ENCODE results near the gene SELENOO.

The SELENOO gene

GRCh38 chr22:50260801-50261614 is 60.2 kb downstream of the SELENOO start:
- Histone ChIP-seq H3K9me3 (ENCODE audit: control insufficient read depth, low read depth, low read length) (no peaks in the 10 kb centered on the region), H3K27ac (ENCODE audit: low read length) (no peak overlapping the region), H3K4me1 (ENCODE audit: control insufficient read depth, low read depth, low read length) (no peaks in the 10 kb centered on the region), H3K36me3 (ENCODE audit: control insufficient read depth, low read depth, low read length) (no peaks in the 10 kb centered on the region), H3K27me3 (ENCODE audit: control insufficient read depth, insufficient read depth, low read length) (peaks cover 26% of the 10 kb centered on the region), H3K4me3 (ENCODE audit: low read length) (peak overlapping the region; percentile 50), H3K9ac (ENCODE audit: low read length) (no peak overlapping the region)

GRCh38 chr22:50261615-50262459 is 61.0 kb downstream of the SELENOO start, which contains the start of gene MAPK12:
TSS of gene MAPK12 (minus strand) at chr22:50261683. CDS start at chr22:50261509, 174 bp downstream.
- Histone ChIP-seq H3K9ac (ENCODE audit: low read length) (no peak within 1 kb of the TSS), H3K4me1 (ENCODE audit: control insufficient read depth, low read depth, low read length) (no peaks in the 10 kb centered on the region), H3K27ac (ENCODE audit: low read length) (no peak within 1 kb of the TSS), H3K27me3 (ENCODE audit: control insufficient read depth, insufficient read depth, low read length) (peaks cover 26% of the 10 kb centered on the region), H3K4me3 (ENCODE audit: low read length) (peak within 1 kb of the TSS; percentile 50), H3K36me3 (ENCODE audit: control insufficient read depth, low read depth, low read length) (no peaks in the 10 kb centered on the region), H3K9me3 (ENCODE audit: control insufficient read depth, low read depth, low read length) (no peaks in the 10 kb centered on the region)

GRCh38 chr22:50262460-50262911 is 61.7 kb downstream of the SELENOO start:
- Histone ChIP-seq H3K4me1 (ENCODE audit: control insufficient read depth, low read depth, low read length) (no peaks in the 10 kb centered on the region), H3K36me3 (ENCODE audit: control insufficient read depth, low read depth, low read length) (no peaks in the 10 kb centered on the region), H3K9ac (ENCODE audit: low read length) (no peak overlapping the region), H3K27ac (ENCODE audit: low read length) (no peak overlapping the region), H3K27me3 (ENCODE audit: control insufficient read depth, insufficient read depth, low read length) (peaks cover 26% of the 10 kb centered on the region), H3K4me3 (ENCODE audit: low read length) (no peak overlapping the region), H3K9me3 (ENCODE audit: control insufficient read depth, low read depth, low read length) (no peaks in the 10 kb centered on the region)

- no peaks in the 10 kb centered on the region for H3K9me3 ChIP-seq (ENCODE audit: control insufficient read depth, low read depth, low read length)
- no peak overlapping the region for H3K9ac ChIP-seq (ENCODE audit: low read length)
- H3K36me3 ChIP-seq (ENCODE audit: control insufficient read depth, low read depth, low read length), result no peaks in the 10 kb centered on the region
- H3K4me1 ChIP-seq (ENCODE audit: control insufficient read depth, low read depth, low read length), result no peaks in the 10 kb centered on the region
- no peak overlapping the region for H3K27ac ChIP-seq (ENCODE audit: low read length)
- H3K4me3 ChIP-seq (ENCODE audit: low read length), result no peak overlapping the region
- H3K27me3 ChIP-seq (ENCODE audit: control insufficient read depth, insufficient read depth, low read length), result peaks cover 27% of the 10 kb centered on the region
Observed at GRCh38 chr22:50262973-50263617, 62.3 kb downstream of the SELENOO start.

GRCh38 chr22:50264104-50264745 is 63.4 kb downstream of the SELENOO start:
- H3K27ac ChIP-seq (ENCODE audit: low read length), result no peak overlapping the region
- H3K36me3 ChIP-seq (ENCODE audit: control insufficient read depth, low read depth, low read length), result no peaks in the 10 kb centered on the region
- no peak overlapping the region for H3K4me3 ChIP-seq (ENCODE audit: low read length)
- no peaks in the 10 kb centered on the region for H3K9me3 ChIP-seq (ENCODE audit: control insufficient read depth, low read depth, low read length)
- H3K27me3 ChIP-seq (ENCODE audit: control insufficient read depth, insufficient read depth, low read length), result peaks cover 39% of the 10 kb centered on the region
- H3K9ac ChIP-seq (ENCODE audit: low read length), result no peak overlapping the region
- no peaks in the 10 kb centered on the region for H3K4me1 ChIP-seq (ENCODE audit: control insufficient read depth, low read depth, low read length)

- no peaks in the 10 kb centered on the region for H3K36me3 ChIP-seq (ENCODE audit: control insufficient read depth, low read depth, low read length)
- H3K27ac ChIP-seq (ENCODE audit: low read length), result no peak overlapping the region
- no peaks in the 10 kb centered on the region for H3K9me3 ChIP-seq (ENCODE audit: control insufficient read depth, low read depth, low read length)
- H3K4me1 ChIP-seq (ENCODE audit: control insufficient read depth, low read depth, low read length), result no peaks in the 10 kb centered on the region
- H3K4me3 ChIP-seq (ENCODE audit: low read length), result no peak overlapping the region
- peaks cover 45% of the 10 kb centered on the region for H3K27me3 ChIP-seq (ENCODE audit: control insufficient read depth, insufficient read depth, low read length)
- H3K9ac ChIP-seq (ENCODE audit: low read length), result no peak overlapping the region
Observed at GRCh38 chr22:50264946-50265669, 64.3 kb downstream of the SELENOO start.

GRCh38 chr22:50266994-50267393 is 66.2 kb downstream of the SELENOO start:
- H3K36me3 ChIP-seq (ENCODE audit: control insufficient read depth, low read depth, low read length), result no peaks in the 10 kb centered on the region
- H3K27ac ChIP-seq (ENCODE audit: low read length), result no peak overlapping the region
- H3K27me3 ChIP-seq (ENCODE audit: control insufficient read depth, insufficient read depth, low read length), result peaks cover 47% of the 10 kb centered on the region
- peaks cover under 1% of the 10 kb centered on the region for H3K4me1 ChIP-seq (ENCODE audit: control insufficient read depth, low read depth, low read length)
- no peak overlapping the region for H3K9ac ChIP-seq (ENCODE audit: low read length)
- no peaks in the 10 kb centered on the region for H3K9me3 ChIP-seq (ENCODE audit: control insufficient read depth, low read depth, low read length)
- H3K4me3 ChIP-seq (ENCODE audit: low read length), result no peak overlapping the region
